NCI-H748 (cell line): ENCODE data around the gene GOLGA8B.
"Not testable (repeated sequence)": the region's sequence is repeated elsewhere in the genome, so short reads cannot be mapped to it uniquely, and the experiment has no call there.

Experiments
- DNase-seq: peaks from one replicate; lab custom pipeline; 2025; ENCODE audit not compliant: unreplicated experiment; lab: John Stamatoyannopoulos, UW

The GOLGA8B gene

GRCh38 chr15:34560814-34561213, 22.6 kb downstream of the GOLGA8B start:
- DNase-seq, result not testable (repeated sequence)

- not testable (repeated sequence) for DNase-seq
Measured at GRCh38 chr15:34559764-34560163, 23.7 kb downstream of the GOLGA8B start.

GRCh38 chr15:34555162-34555561, 28.3 kb downstream of the GOLGA8B start:
- DNase-seq, result not testable (repeated sequence)

- DNase-seq, result not testable (repeated sequence)
Measured at GRCh38 chr15:34554716-34555115, 28.7 kb downstream of the GOLGA8B start.

GRCh38 chr15:34554126-34554525, 29.3 kb downstream of the GOLGA8B start:
- DNase-seq, result not testable (repeated sequence)

GRCh38 chr15:34550129-34550528, 33.3 kb downstream of the GOLGA8B start:
- DNase-seq, result not testable (repeated sequence)

- DNase-seq, result not testable (repeated sequence)
Measured at GRCh38 chr15:34549381-34549809, 34.1 kb downstream of the GOLGA8B start.

GRCh38 chr15:34543860-34544649, 39.4 kb downstream of the GOLGA8B start:
- DNase-seq, result not testable (repeated sequence)

GRCh38 chr15:34535857-34536256, 47.6 kb downstream of the GOLGA8B start:
- DNase-seq, result not testable (repeated sequence)
